IMR-90 (cell line): Measurements from ENCODE around the gene EFNA5. TPM values are rescaled to one million over a fixed set of nuclear protein-coding genes. Genes with fewer than 3 reads are reported as not detected.

Experiments used
- ATAC-seq: fragments of 200-7000 bp; cut with Tn5 transposase; 2 replicates; pipeline ENCODE4 v1.9.1; 2020; ENCODE audit warnings: low read depth, mild to moderate bottlenecking, moderate library complexity
- BruUV-seq: library from RNA; stranded (reverse); fragments of 400-500 nt; replicated peaks from 2 replicates; lab custom pipeline; 2021; lab: Mats Ljungman, UMichigan
- CTCF ChIA-PET: fragments of 300-600 bp; formaldehyde crosslinking; extraction: SDS; loops from one replicate; lab custom pipeline; 2021; ENCODE audit warnings: antibody characterized with exemption; lab: Yijun Ruan, JAX
- POLR2A ChIA-PET: fragments of 300-600 bp; sonication (Branson Sonifier 250); formaldehyde crosslinking; loops from one replicate; lab custom pipeline; 2022; ENCODE audit warnings: antibody characterized with exemption; ENCODE audit not compliant: unreplicated experiment; lab: Charles Lee
- DNase-seq: peaks from one replicate; pipeline ENCODE4 v3.0.0; 2013
- H2AFZ ChIP-seq: replicated peaks from 2 replicates; pipeline ENCODE3; 2013; ENCODE audit warnings: low read length, mild to moderate bottlenecking; ENCODE audit not compliant: poor library complexity
- H2AK5ac ChIP-seq: 2 replicates; pipeline ENCODE4 v1.6.1; 2013; ENCODE audit warnings: low read depth, low read length, inconsistent platforms
- H2AK9ac ChIP-seq: replicated peaks from 2 replicates; pipeline ENCODE3; 2013; ENCODE audit warnings: mild to moderate bottlenecking, low read depth, low read length, moderate library complexity; ENCODE audit not compliant: poor library complexity
- H2BK120ac ChIP-seq: 2 replicates; pipeline ENCODE4 v1.6.1; 2013; ENCODE audit warnings: low read depth, low read length, inconsistent platforms
- H2BK15ac ChIP-seq: 3 replicates; pipeline ENCODE4 v1.6.1; 2013; ENCODE audit warnings: low read depth, low read length, inconsistent platforms
- H2BK20ac ChIP-seq: 2 replicates; pipeline ENCODE4 v1.6.1; 2013; ENCODE audit warnings: low read depth, mild to moderate bottlenecking, inconsistent platforms, low read length, moderate library complexity
- H2BK5ac ChIP-seq: 2 replicates; pipeline ENCODE4 v1.6.1; 2013; ENCODE audit warnings: mild to moderate bottlenecking, low read depth, low read length, inconsistent platforms; ENCODE audit not compliant: poor library complexity, severe bottlenecking
- H3K14ac ChIP-seq: replicated peaks from 2 replicates; pipeline ENCODE4 v1.6.1; 2013; ENCODE audit warnings: low read depth, low read length, inconsistent platforms
- H3K18ac ChIP-seq: 2 replicates; pipeline ENCODE4 v1.6.1; 2013; ENCODE audit warnings: low read depth, low read length, control low read depth
- H3K23ac ChIP-seq: 2 replicates; pipeline ENCODE4 v1.6.1; 2013; ENCODE audit warnings: low read depth, low read length, inconsistent platforms
- H3K27ac ChIP-seq: 2 replicates; pipeline ENCODE4 v1.5.1; 2013; ENCODE audit warnings: mild to moderate bottlenecking, control low read depth, low read length; ENCODE audit not compliant: insufficient read depth
- H3K27me3 ChIP-seq: 2 replicates; pipeline ENCODE4 v1.6.1; 2013; ENCODE audit warnings: low read length; ENCODE audit not compliant: control insufficient read depth, insufficient read depth
- H3K36me3 ChIP-seq: 2 replicates; pipeline ENCODE4 v1.6.1; 2013; ENCODE audit warnings: low read length, mixed read lengths; ENCODE audit not compliant: control insufficient read depth, insufficient read depth
- H3K4ac ChIP-seq: 2 replicates; pipeline ENCODE4 v1.6.1; 2013; ENCODE audit warnings: low read depth, low read length, inconsistent platforms
- H3K4me1 ChIP-seq: 2 replicates; pipeline ENCODE4 v1.6.1; 2013; ENCODE audit warnings: low read length, mixed read lengths; ENCODE audit not compliant: control insufficient read depth, insufficient read depth
- H3K4me2 ChIP-seq: 2 replicates; pipeline ENCODE4 v1.6.1; 2013; ENCODE audit warnings: low read depth, mild to moderate bottlenecking, control low read depth, low read length, moderate library complexity
- H3K4me3 ChIP-seq: 2 replicates; pipeline ENCODE4 v1.5.1; 2013; ENCODE audit warnings: low read depth, mild to moderate bottlenecking, control low read depth, low read length, moderate library complexity; ENCODE audit not compliant: insufficient read depth
- H3K56ac ChIP-seq: 2 replicates; pipeline ENCODE4 v1.6.1; 2013; ENCODE audit warnings: low read length, inconsistent platforms; ENCODE audit not compliant: insufficient read depth; ENCODE audit errors: extremely low read depth
- H3K79me1 ChIP-seq, 2 experiments: 2 replicates each; pipeline ENCODE4 v1.6.1; 2013; ENCODE audit warnings: low read length in 2 of 2, inconsistent platforms in 1 of 2, low read depth in 1 of 2
- H3K9ac ChIP-seq: 2 replicates; pipeline ENCODE4 v1.6.1; 2013; ENCODE audit warnings: low read depth, low read length, control low read depth
- H3K9me1 ChIP-seq: 2 replicates; pipeline ENCODE4 v1.6.1; 2013; ENCODE audit warnings: low read length, inconsistent platforms; ENCODE audit not compliant: insufficient read depth
- H3K9me3 ChIP-seq: 2 replicates; pipeline ENCODE4 v1.6.1; 2013; ENCODE audit warnings: low read length; ENCODE audit not compliant: control insufficient read depth, insufficient read depth
- H4K20me1 ChIP-seq: 2 replicates; pipeline ENCODE4 v1.6.1; 2013; ENCODE audit warnings: low read length, inconsistent platforms; ENCODE audit not compliant: insufficient read depth
- H4K5ac ChIP-seq: 2 replicates; pipeline ENCODE4 v1.6.1; 2013; ENCODE audit warnings: mild to moderate bottlenecking, low read depth, low read length, control low read depth
- H4K8ac ChIP-seq, 2 experiments: 2 replicates each; pipeline ENCODE4 v1.6.1; 2013; ENCODE audit warnings: low read depth in 2 of 2, low read length in 2 of 2, control low read depth in 1 of 2, inconsistent platforms in 1 of 2
- H4K91ac ChIP-seq: 2 replicates; pipeline ENCODE4 v1.6.1; 2013; ENCODE audit warnings: low read depth, low read length, inconsistent platforms; ENCODE audit not compliant: insufficient read depth
- CEBPB ChIP-seq: IDR thresholded peaks from 2 replicates; pipeline ENCODE4 v1.6.1; 2012; ENCODE audit warnings: low read depth, low read length, improper control_type of control experiment
- CHD1 ChIP-seq: IDR thresholded peaks from 2 replicates; pipeline ENCODE4 v1.6.1; 2012; ENCODE audit warnings: low read depth, low read length, improper control_type of control experiment
- FOS ChIP-seq: fragments of 150-350 bp; IDR thresholded peaks from 2 replicates; pipeline ENCODE4 v1.6.1; 2016; ENCODE audit warnings: low read depth, low read length
- MAFK ChIP-seq: IDR thresholded peaks from 2 replicates; pipeline ENCODE4 v1.6.1; 2012; ENCODE audit warnings: low read depth, low read length, improper control_type of control experiment
- MAZ ChIP-seq: IDR thresholded peaks from 2 replicates; pipeline ENCODE4 v1.6.1; 2012; ENCODE audit warnings: low read depth, mild to moderate bottlenecking, low read length, improper control_type of control experiment, moderate library complexity, borderline replicate concordance
- MXI1 ChIP-seq: IDR thresholded peaks from 2 replicates; pipeline ENCODE4 v1.6.1; 2012; ENCODE audit warnings: low read depth, mild to moderate bottlenecking, low read length, moderate library complexity, borderline replicate concordance
- NFE2L2 ChIP-seq: fragments of 150-350 bp; IDR thresholded peaks from 2 replicates; pipeline ENCODE4 v1.6.1; 2016; ENCODE audit warnings: low read depth, mild to moderate bottlenecking, low read length
- RAD21 ChIP-seq: IDR thresholded peaks from 2 replicates; pipeline ENCODE4 v1.6.1; 2012; ENCODE audit warnings: low read length, improper control_type of control experiment
- RFX5 ChIP-seq: IDR thresholded peaks from 2 replicates; pipeline ENCODE4 v1.8.0; 2012; ENCODE audit warnings: low read depth, mild to moderate bottlenecking, low read length, moderate library complexity
- SMC3 ChIP-seq: fragments of 150-350 bp; IDR thresholded peaks from 2 replicates; pipeline ENCODE4 v1.6.1; 2016; ENCODE audit warnings: low read depth, mild to moderate bottlenecking, antibody characterized with exemption, low read length, moderate library complexity
- WGBS, 2 experiments: methylation state at CpG; one replicate each; pipeline versions ENCODE4 v1.1.5 to v1.1.7; 2013; ENCODE audit warnings: missing lambda C conversion rate in 2 of 2; ENCODE audit not compliant: insufficient read length in 1 of 2; ENCODE audit errors: extremely low coverage in 2 of 2; 5-methylcytosine and 5-hydroxymethylcytosine counted together
- dilution Hi-C: fragments of 300-500 bp; cut with HindIII; formaldehyde crosslinking; loops from one replicate; pipeline ENCODE4 v1.14.3; 2018; ENCODE audit warnings: low sequenced_read_pairs; ENCODE audit not compliant: unreplicated experiment
- in situ Hi-C: fragments of 300-500 bp; cut with MboI; formaldehyde crosslinking; loops from 3 replicates; pipeline ENCODE4 v1.14.3; 2019; ENCODE audit warnings: low sequenced_read_pairs, inconsistent platforms, mixed read lengths
- intact Hi-C: fragments of 100-400 bp; cut with micrococcal nuclease; formaldehyde crosslinking; loops from 2 replicates; pipeline ENCODE4 v1.10.0; 2022
- polyA plus RNA-seq, 3 experiments: library from polyadenylated mRNA; depleted of rRNA; stranded (reverse); fragments of >200 nt; gene quantifications; 2 replicates each; pipeline ENCODE4 v1.2.3, GENCODE V29; 2012; ENCODE audit warnings: low replicate concordance in 1 of 3
- total RNA-seq: library from RNA; depleted of rRNA; stranded (reverse); fragments of >200 nt; gene quantifications from 2 replicates; pipeline ENCODE4 v1.2.3, GENCODE V29; 2012
- TF ChIP-seq, protein P1 (sequence below): fragments of 150-350 bp; IDR thresholded peaks from 2 replicates; pipeline ENCODE4 v1.6.1; 2017; ENCODE audit warnings: mild to moderate bottlenecking, antibody characterized with exemption, low read length, low read depth
- TF ChIP-seq, protein P2 (sequence below): fragments of 150-350 bp; IDR thresholded peaks from 2 replicates; pipeline ENCODE4 v1.6.1; 2016; ENCODE audit warnings: low read depth, mild to moderate bottlenecking, low read length, moderate library complexity, borderline replicate concordance
- TF ChIP-seq, protein P3 (sequence below): conservative IDR thresholded peaks from 2 replicates; pipeline ENCODE4 v1.5.1; 2012; ENCODE audit warnings: mild to moderate bottlenecking, low read depth, low read length, improper control_type of control experiment

EFNA5 gene
- total and polyA plus RNA-seq, 2 of the 4 experiments (the other 2 are of a cell fraction) = 1.5 to 1.6 TPM

DNA sequence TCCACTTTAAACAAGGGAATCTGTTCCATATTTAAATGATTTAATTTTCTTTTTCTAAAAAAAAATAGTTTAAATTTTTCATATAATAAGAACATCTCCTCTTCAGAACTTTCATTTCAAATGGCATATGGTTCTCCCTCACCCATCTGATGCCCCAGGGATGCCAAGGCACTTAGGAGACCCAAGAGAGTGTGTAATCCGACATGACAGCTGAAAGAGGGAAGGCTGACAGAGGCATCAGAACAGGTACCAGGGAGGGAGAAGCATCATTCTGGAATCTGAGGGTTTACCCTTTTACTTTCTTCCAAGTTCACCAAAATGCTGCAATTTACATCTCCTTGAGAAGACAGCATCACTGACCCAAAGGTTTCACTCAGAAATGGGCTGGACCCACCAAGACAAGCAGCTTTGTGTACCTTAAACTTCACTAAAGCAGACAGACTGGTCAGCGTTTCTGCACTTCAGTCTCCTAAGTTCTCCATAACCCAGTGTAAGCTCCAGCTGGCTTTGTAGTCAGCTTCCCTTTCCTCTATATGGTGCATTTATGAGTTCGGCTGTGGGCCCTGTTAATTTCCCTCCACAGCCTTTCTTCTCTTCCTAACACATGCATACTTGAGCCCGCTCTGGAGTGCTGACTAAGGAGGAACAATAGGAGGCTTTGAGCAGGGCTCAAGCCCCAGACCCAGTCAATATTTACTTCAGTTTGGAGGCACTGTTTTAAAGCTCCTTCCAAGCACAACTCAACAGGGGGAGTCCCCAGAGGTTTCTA, 17.7 kb downstream of the EFNA5 start:
- CTCF ChIA-PET = no interaction called here

More for the DNA sequence above, 17.7 kb downstream of the EFNA5 start:
- no peak overlapping the region for H3K9ac ChIP-seq
- no peak overlapping the region for H3K23ac ChIP-seq
- TF ChIP-seq, protein P1, sequence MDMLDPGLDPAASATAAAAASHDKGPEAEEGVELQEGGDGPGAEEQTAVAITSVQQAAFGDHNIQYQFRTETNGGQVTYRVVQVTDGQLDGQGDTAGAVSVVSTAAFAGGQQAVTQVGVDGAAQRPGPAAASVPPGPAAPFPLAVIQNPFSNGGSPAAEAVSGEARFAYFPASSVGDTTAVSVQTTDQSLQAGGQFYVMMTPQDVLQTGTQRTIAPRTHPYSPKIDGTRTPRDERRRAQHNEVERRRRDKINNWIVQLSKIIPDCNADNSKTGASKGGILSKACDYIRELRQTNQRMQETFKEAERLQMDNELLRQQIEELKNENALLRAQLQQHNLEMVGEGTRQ = no peak
- no peak for TF ChIP-seq SMC3
- TF ChIP-seq FOS = no peak
- no peak for TF ChIP-seq MXI1
- TF ChIP-seq, protein P2, sequence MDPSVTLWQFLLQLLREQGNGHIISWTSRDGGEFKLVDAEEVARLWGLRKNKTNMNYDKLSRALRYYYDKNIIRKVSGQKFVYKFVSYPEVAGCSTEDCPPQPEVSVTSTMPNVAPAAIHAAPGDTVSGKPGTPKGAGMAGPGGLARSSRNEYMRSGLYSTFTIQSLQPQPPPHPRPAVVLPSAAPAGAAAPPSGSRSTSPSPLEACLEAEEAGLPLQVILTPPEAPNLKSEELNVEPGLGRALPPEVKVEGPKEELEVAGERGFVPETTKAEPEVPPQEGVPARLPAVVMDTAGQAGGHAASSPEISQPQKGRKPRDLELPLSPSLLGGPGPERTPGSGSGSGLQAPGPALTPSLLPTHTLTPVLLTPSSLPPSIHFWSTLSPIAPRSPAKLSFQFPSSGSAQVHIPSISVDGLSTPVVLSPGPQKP = no peak
- no peak for TF ChIP-seq RFX5
- no peak for TF ChIP-seq MAFK
- TF ChIP-seq CHD1 = no peak
- TF ChIP-seq CEBPB = no peak
- TF ChIP-seq MAZ = no peak
- TF ChIP-seq, protein P3, sequence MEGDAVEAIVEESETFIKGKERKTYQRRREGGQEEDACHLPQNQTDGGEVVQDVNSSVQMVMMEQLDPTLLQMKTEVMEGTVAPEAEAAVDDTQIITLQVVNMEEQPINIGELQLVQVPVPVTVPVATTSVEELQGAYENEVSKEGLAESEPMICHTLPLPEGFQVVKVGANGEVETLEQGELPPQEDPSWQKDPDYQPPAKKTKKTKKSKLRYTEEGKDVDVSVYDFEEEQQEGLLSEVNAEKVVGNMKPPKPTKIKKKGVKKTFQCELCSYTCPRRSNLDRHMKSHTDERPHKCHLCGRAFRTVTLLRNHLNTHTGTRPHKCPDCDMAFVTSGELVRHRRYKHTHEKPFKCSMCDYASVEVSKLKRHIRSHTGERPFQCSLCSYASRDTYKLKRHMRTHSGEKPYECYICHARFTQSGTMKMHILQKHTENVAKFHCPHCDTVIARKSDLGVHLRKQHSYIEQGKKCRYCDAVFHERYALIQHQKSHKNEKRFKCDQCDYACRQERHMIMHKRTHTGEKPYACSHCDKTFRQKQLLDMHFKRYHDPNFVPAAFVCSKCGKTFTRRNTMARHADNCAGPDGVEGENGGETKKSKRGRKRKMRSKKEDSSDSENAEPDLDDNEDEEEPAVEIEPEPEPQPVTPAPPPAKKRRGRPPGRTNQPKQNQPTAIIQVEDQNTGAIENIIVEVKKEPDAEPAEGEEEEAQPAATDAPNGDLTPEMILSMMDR = no peak
- no peak for TF ChIP-seq NFE2L2
- TF ChIP-seq RAD21 = no peak
- in situ Hi-C loops = no loop called here
- intact Hi-C loops = no loop called here
- H2BK5ac ChIP-seq = no peak overlapping the region
- H2BK20ac ChIP-seq = no peak overlapping the region
- no peaks in the 10 kb centered on the region for H3K36me3 ChIP-seq
- H3K27ac ChIP-seq = no peak overlapping the region
- H3K4me2 ChIP-seq = no peak overlapping the region
- no peak overlapping the region for H3K56ac ChIP-seq
- H2AK5ac ChIP-seq = no peak overlapping the region
- H3K9me3 ChIP-seq = no peaks in the 10 kb centered on the region
- H4K20me1 ChIP-seq = no peaks in the 10 kb centered on the region
- WGBS, 2 experiments = no CpG with 5 or more reads among the region's 4 CpGs
- dilution Hi-C loops = no loop called here
- no peak overlapping the region for H3K18ac ChIP-seq
- DNase-seq = no peak
- no peak overlapping the region for H3K14ac ChIP-seq
- H3K4me3 ChIP-seq = no peak overlapping the region
- H3K9me1 ChIP-seq = 0 out of 2 replicates have a peak, but pooled peaks cover 5% of the 10 kb centered on the region
- H3K4me1 ChIP-seq = no peaks in the 10 kb centered on the region
- no peak overlapping the region for H2BK120ac ChIP-seq
- no peak overlapping the region for H4K5ac ChIP-seq
- no peak overlapping the region for H2AK9ac ChIP-seq
- H3K79me1 ChIP-seq = no peaks in the 10 kb centered on the region
- H2AFZ ChIP-seq = no peak overlapping the region
- H3K27me3 ChIP-seq = no peaks in the 10 kb centered on the region
- H2BK15ac ChIP-seq = no peak overlapping the region
- H4K91ac ChIP-seq = no peak overlapping the region
- ATAC-seq = no peak
- no TSS peak for BruUV-seq
- no peak overlapping the region for H4K8ac ChIP-seq
- no peak overlapping the region for H3K4ac ChIP-seq
- POLR2A ChIA-PET = no interaction called here
